WERI-Rb-1 (cell line): Measurements from ENCODE around the gene UROC1.

ENCODE experiments used
- DNase-seq: peaks from one replicate; pipeline ENCODE4 v3.0.0-alpha.2; 2020
- H3K27ac ChIP-seq: fragments of 250-450 bp; sonication (Bioruptor Pico); 2 replicates; pipeline ENCODE4 v1.5.1; 2020; ENCODE audit warnings: mild to moderate bottlenecking, moderate library complexity
- H3K27me3 ChIP-seq: fragments of 250-450 bp; sonication (Bioruptor Pico); 2 replicates; pipeline ENCODE4 v1.5.1; 2021; ENCODE audit warnings: mild to moderate bottlenecking, low read depth, moderate library complexity; ENCODE audit not compliant: insufficient read depth, severe bottlenecking
- H3K36me3 ChIP-seq: fragments of 250-450 bp; sonication (Bioruptor Pico); 2 replicates; pipeline ENCODE4 v1.5.1; 2020; ENCODE audit warnings: mild to moderate bottlenecking, moderate library complexity
- H3K4me3 ChIP-seq: 2 replicates; pipeline ENCODE4 v1.5.1; 2011; ENCODE audit warnings: low read depth, mild to moderate bottlenecking, control low read depth, low read length
- H3K9me3 ChIP-seq: fragments of 250-450 bp; sonication (Bioruptor Pico); 2 replicates; pipeline ENCODE4 v1.5.1; 2021; ENCODE audit warnings: mild to moderate bottlenecking, moderate library complexity; ENCODE audit not compliant: severe bottlenecking
- TF ChIP-seq, protein P1 (sequence below): IDR thresholded peaks from 2 replicates; pipeline ENCODE4 v1.5.1; 2011; ENCODE audit warnings: low read depth, mild to moderate bottlenecking, control low read depth, inconsistent platforms, low read length

Gene UROC1

DNA sequence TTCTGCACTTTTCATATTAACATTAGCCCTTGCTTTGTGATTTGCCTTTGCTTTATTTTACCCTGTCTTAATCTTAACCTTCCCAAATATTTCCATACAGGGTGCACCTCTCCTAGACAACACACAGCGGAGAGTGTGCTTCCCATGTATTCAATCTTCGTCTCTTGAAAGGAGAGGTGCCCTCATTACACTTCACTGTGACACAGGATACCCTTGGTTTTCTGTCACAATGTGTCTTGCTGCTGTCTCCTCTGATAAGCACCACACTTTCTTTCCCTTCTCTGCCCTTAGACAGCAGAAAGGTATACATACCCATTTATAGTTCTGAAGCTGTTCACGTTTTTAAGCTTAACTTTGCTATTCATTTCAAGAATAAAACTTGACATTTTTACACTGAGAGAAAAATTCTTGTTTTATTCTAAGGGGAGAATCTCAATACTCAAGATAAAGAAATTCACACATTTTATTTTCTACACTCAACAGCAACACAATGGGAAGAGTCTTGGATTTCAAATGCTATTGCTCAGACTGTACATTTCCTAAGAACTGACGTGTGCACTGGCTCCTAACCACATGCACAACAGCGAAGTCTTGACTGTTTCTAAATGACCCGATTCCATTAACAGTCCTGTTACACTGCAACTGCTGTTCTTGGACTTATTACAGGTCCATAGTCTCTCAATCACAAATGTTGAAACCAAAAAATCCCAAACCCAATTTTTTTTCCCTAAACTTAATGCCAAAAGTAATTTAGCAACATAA lies 63.0 kb downstream of the UROC1 start:
- TF ChIP-seq, protein P1, sequence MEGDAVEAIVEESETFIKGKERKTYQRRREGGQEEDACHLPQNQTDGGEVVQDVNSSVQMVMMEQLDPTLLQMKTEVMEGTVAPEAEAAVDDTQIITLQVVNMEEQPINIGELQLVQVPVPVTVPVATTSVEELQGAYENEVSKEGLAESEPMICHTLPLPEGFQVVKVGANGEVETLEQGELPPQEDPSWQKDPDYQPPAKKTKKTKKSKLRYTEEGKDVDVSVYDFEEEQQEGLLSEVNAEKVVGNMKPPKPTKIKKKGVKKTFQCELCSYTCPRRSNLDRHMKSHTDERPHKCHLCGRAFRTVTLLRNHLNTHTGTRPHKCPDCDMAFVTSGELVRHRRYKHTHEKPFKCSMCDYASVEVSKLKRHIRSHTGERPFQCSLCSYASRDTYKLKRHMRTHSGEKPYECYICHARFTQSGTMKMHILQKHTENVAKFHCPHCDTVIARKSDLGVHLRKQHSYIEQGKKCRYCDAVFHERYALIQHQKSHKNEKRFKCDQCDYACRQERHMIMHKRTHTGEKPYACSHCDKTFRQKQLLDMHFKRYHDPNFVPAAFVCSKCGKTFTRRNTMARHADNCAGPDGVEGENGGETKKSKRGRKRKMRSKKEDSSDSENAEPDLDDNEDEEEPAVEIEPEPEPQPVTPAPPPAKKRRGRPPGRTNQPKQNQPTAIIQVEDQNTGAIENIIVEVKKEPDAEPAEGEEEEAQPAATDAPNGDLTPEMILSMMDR = no peak
- peaks cover 73% of the 10 kb centered on the region for H3K36me3 ChIP-seq
- H3K27me3 ChIP-seq = no peaks in the 10 kb centered on the region
- H3K9me3 ChIP-seq = no peaks in the 10 kb centered on the region
- no peak for DNase-seq
- H3K27ac ChIP-seq = no peak overlapping the region
- no peak overlapping the region for H3K4me3 ChIP-seq

GRCh38 chr3:126454025-126454424 lies 63.5 kb downstream of the UROC1 start:
- no peak for DNase-seq
- Histone ChIP-seq H3K27me3 (no peaks in the 10 kb centered on the region), H3K4me3 (no peak overlapping the region), H3K36me3 (peaks cover 68% of the 10 kb centered on the region), H3K9me3 (no peaks in the 10 kb centered on the region), H3K27ac (no peak overlapping the region)
- TF ChIP-seq, protein P1 = no peak

DNA sequence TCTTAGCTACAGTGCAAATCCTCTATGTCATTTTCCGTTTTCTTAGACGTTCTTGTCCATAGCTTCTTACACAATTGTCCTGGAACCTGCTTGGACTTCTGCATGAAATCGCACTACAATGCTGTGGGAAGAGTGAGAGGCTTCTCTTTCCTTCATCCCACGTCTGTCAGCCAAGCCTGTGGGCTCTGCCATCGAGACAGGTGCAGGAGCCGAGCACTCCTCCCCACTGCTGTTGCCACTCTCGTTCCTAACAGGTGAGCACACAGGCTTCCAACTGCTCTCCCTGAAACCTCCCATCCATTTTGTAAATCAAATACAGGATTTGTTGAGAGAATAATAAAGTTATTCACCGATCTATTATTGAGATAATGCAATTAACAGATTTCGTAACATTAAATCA lies 65.4 kb downstream of the UROC1 start:
- TF ChIP-seq, protein P1 = no peak
- DNase-seq = no peak
- Histone ChIP-seq H3K27ac (no peak overlapping the region), H3K27me3 (no peaks in the 10 kb centered on the region), H3K4me3 (no peak overlapping the region), H3K9me3 (no peaks in the 10 kb centered on the region), H3K36me3 (peaks cover 61% of the 10 kb centered on the region)

DNA sequence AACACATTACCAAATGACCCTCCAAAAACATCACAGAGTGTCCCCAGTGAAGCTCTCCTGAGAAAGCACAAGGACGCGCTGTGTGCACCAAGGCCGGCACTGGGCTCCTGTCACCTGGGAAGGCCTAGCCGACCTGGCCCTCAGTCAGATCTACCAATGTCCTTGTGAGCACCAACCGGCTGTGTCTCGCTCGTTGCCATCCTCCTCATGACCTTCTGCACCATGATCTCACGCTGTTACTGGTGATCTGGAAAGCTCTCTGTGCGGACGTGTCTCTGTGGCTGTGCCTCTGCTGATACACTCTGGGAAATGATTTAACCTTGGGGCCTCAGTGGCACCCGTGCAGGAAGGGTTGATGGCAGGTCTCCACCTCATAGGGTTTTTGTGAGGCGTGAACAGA lies 66.1 kb downstream of the UROC1 start:
- Histone ChIP-seq H3K27ac (no peak overlapping the region), H3K4me3 (no peak overlapping the region), H3K36me3 (peaks cover 54% of the 10 kb centered on the region), H3K9me3 (no peaks in the 10 kb centered on the region), H3K27me3 (no peaks in the 10 kb centered on the region)
- TF ChIP-seq, protein P1 = no peak
- no peak for DNase-seq

- Histone ChIP-seq H3K9me3 (no peaks in the 10 kb centered on the region), H3K36me3 (peaks cover 47% of the 10 kb centered on the region), H3K27me3 (no peaks in the 10 kb centered on the region), H3K27ac (no peak overlapping the region), H3K4me3 (no peak overlapping the region)
- DNase-seq = no peak
- TF ChIP-seq, protein P1 = no peak
Observed at GRCh38 chr3:126450744-126451143, 66.8 kb downstream of the UROC1 start.

- H3K36me3 ChIP-seq = peaks cover 47% of the 10 kb centered on the region
- no peaks in the 10 kb centered on the region for H3K9me3 ChIP-seq
- no peak overlapping the region for H3K27ac ChIP-seq
- TF ChIP-seq, protein P1 = no peak
- H3K27me3 ChIP-seq = no peaks in the 10 kb centered on the region
- no peak for DNase-seq
- H3K4me3 ChIP-seq = no peak overlapping the region
Observed at GRCh38 chr3:126450219-126450618, 67.4 kb downstream of the UROC1 start.
